ENCODE measurements around the gene PDZK1. TPM values are rescaled to one million over a fixed set of nuclear protein-coding genes. Genes with fewer than 3 reads are reported as not detected.

PDZK1 gene
- total and polyA plus RNA-seq, 12 donors, result 0.17 to 2.0 (median 0.44) TPM; not detected in 7

- H3K4me1 ChIP-seq, result no peaks in the 10 kb centered on the region
- no peak overlapping the region for H3K27ac ChIP-seq
- intact Hi-C loops (cut with DNase I), result no loop called here
- no peak for TF ChIP-seq CTCF (IDR thresholded peaks at IDR 0.05)
- 72 to 76% methylated on average over 2 of the region's 2 CpGs for WGBS, 2 donors
- H3K36me3 ChIP-seq, result no peaks in the 10 kb centered on the region
- no peak for ATAC-seq
- no peak overlapping the region for H3K4me3 ChIP-seq
- H3K27me3 ChIP-seq, result no peaks in the 10 kb centered on the region
- no peaks in the 10 kb centered on the region for H3K9me3 ChIP-seq
- DNase-seq, result no peak
Observed at GRCh38 chr1:145702052-145702451, 5.1 kb downstream of the PDZK1 start.

GRCh38 chr1:145701306-145701862 lies 5.8 kb downstream of the PDZK1 start:
- ATAC-seq, result no peak
- Histone ChIP-seq H3K27ac (no peak overlapping the region), H3K36me3 (no peaks in the 10 kb centered on the region), H3K4me1 (no peaks in the 10 kb centered on the region), H3K9me3 (no peaks in the 10 kb centered on the region), H3K4me3 (no peak overlapping the region), H3K27me3 (no peaks in the 10 kb centered on the region)
- DNase-seq, result no peak
- TF ChIP-seq CTCF (IDR thresholded peaks at IDR 0.05), result no peak
- intact Hi-C loops (cut with DNase I), result no loop called here
- 83 to 86% methylated on average over 2 of the region's 2 CpGs for WGBS, 2 donors

GRCh38 chr1:145696630-145696960 lies 10.6 kb downstream of the PDZK1 start:
- WGBS, 2 donors, result 91 to 93% methylated on average over 3 of the region's 3 CpGs
- intact Hi-C loops (cut with DNase I), result no loop called here
- Histone ChIP-seq H3K4me3 (no peak overlapping the region), H3K9me3 (no peaks in the 10 kb centered on the region), H3K36me3 (no peaks in the 10 kb centered on the region), H3K27ac (no peak overlapping the region), H3K27me3 (no peaks in the 10 kb centered on the region), H3K4me1 (no peaks in the 10 kb centered on the region)
- ATAC-seq, result no peak
- DNase-seq, result no peak
- no peak for TF ChIP-seq CTCF (IDR thresholded peaks at IDR 0.05)

GRCh38 chr1:145695821-145696629 lies 11.1 kb downstream of the PDZK1 start:
- ATAC-seq, result no peak
- intact Hi-C loops (cut with DNase I), result no loop called here

More at GRCh38 chr1:145695821-145696629, 11.1 kb downstream of the PDZK1 start:
- no peaks in the 10 kb centered on the region for H3K27me3 ChIP-seq
- WGBS, 2 donors, result 59 to 64% methylated on average over 5 of the region's 5 CpGs
- H3K4me3 ChIP-seq, result no peak overlapping the region
- TF ChIP-seq CTCF (IDR thresholded peaks at IDR 0.05), result no peak
- no peak overlapping the region for H3K27ac ChIP-seq
- H3K36me3 ChIP-seq, result no peaks in the 10 kb centered on the region
- no peak for DNase-seq
- no peaks in the 10 kb centered on the region for H3K9me3 ChIP-seq
- peaks cover 0 to 5% (median 0%) of the 10 kb centered on the region in 9 donors for H3K4me1 ChIP-seq

Measured in heart right ventricle (tissue), 16 donors.